HG03354 (cell line): ENCODE data around the gene AHNAK2.

Experiments
- ATAC-seq: cut with Tn5 transposase; IDR thresholded peaks from one replicate; pipeline ENCODE4 v1.9.1; 2021; ENCODE audit warnings: mild to moderate bottlenecking; ENCODE audit not compliant: unreplicated experiment, poor library complexity, severe bottlenecking

The AHNAK2 gene

GRCh38 chr14:104974665-104975390 is 3.3 kb downstream of the AHNAK2 start:
- no peak for ATAC-seq

GRCh38 chr14:104974146-104974541 is 4.0 kb downstream of the AHNAK2 start:
- no peak for ATAC-seq

GRCh38 chr14:104973385-104974145 is 4.6 kb downstream of the AHNAK2 start:
- no peak for ATAC-seq

- ATAC-seq, result no peak
Measured at GRCh38 chr14:104973135-104973384, 5.1 kb downstream of the AHNAK2 start.

GRCh38 chr14:104972301-104973134 is 5.7 kb downstream of the AHNAK2 start:
- ATAC-seq, result no peak

GRCh38 chr14:104971447-104972240 is 6.5 kb downstream of the AHNAK2 start:
- ATAC-seq, result no peak

GRCh38 chr14:104970231-104971068 is 7.7 kb downstream of the AHNAK2 start:
- ATAC-seq, result no peak

- no peak for ATAC-seq
Measured at GRCh38 chr14:104969741-104970230, 8.4 kb downstream of the AHNAK2 start.

GRCh38 chr14:104968541-104969401 is 9.4 kb downstream of the AHNAK2 start:
- no peak for ATAC-seq

- ATAC-seq, result no peak
Measured at GRCh38 chr14:104968153-104968527, 10.0 kb downstream of the AHNAK2 start.

- no peak for ATAC-seq
Measured at GRCh38 chr14:104967386-104968152, 10.6 kb downstream of the AHNAK2 start.

GRCh38 chr14:104966981-104967385 is 11.2 kb downstream of the AHNAK2 start:
- no peak for ATAC-seq

GRCh38 chr14:104966261-104966865 is 11.8 kb downstream of the AHNAK2 start:
- ATAC-seq, result no peak

- ATAC-seq, result no peak
Measured at GRCh38 chr14:104965561-104966231, 12.5 kb downstream of the AHNAK2 start.

- no peak for ATAC-seq
Measured at GRCh38 chr14:104964546-104964945, 13.6 kb downstream of the AHNAK2 start.
